ENCODE results near the gene ACSBG1. TPM values are rescaled to one million over a fixed set of nuclear protein-coding genes. Genes with fewer than 3 reads are reported as not detected.

Gene ACSBG1
- total RNA-seq, 1 donor from 2014 or later = 1.8 TPM

DNA sequence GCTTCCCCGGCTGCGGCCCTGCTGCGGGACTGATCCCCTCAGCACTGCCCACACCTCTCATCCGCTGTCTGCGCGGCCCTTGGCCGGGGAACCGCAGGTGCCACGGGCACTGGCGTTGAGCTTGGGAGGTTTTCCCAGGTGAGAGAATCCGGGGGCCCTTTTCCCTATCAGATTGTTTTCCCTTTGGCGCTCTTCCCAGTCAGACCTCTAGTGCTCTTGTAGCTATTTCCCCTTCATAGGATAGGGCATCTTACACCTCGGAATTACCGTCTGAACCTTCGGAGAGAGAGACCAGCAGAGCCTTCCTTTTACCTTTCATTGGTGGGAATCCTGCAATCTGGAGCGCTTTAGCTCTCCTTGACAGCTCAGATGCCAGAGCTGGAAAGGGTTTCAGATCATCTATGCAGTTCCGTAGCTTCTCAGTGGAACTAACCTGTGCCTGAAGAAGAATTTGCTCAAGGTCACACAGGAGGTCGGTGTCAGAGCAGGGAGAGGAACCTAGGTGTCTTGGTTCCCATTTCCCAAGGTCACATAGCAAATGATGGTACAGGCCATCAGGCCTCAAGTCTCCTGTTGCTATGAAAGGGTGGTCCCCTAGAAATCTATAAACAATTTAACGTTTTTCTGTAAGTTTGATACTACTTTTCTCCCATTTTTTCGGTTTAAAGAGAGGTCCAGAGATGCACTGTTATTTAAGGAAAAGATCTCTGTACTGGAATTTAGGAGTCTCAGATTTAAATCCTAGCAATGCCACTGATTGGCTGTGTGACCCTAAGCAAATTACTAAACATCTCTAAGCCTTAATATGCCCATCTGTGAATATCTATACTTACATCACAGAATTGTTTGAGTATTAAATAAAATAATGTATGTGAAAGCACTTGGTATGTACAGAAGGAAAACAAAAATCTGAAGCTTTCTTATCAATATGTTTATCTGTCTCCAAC lies 84.3 kb downstream of the ACSBG1 start:
- DNase-seq (no peak), ATAC-seq (peak; percentile 40 to 72)
- Histone ChIP-seq H3K4me1 (peaks cover 30% of the 10 kb centered on the region), H3K4me3 (peak overlapping the region; percentile 81), H3K36me3 (no peaks in the 10 kb centered on the region), H3K27me3 (ENCODE audit: low read depth) (no peaks in the 10 kb centered on the region), H3K27ac (peak overlapping the region; percentile 88), H3K9me3 (no peaks in the 10 kb centered on the region)
- intact Hi-C loops (cut with DNase I) = no loop called here
- TF ChIP-seq, protein P1, sequence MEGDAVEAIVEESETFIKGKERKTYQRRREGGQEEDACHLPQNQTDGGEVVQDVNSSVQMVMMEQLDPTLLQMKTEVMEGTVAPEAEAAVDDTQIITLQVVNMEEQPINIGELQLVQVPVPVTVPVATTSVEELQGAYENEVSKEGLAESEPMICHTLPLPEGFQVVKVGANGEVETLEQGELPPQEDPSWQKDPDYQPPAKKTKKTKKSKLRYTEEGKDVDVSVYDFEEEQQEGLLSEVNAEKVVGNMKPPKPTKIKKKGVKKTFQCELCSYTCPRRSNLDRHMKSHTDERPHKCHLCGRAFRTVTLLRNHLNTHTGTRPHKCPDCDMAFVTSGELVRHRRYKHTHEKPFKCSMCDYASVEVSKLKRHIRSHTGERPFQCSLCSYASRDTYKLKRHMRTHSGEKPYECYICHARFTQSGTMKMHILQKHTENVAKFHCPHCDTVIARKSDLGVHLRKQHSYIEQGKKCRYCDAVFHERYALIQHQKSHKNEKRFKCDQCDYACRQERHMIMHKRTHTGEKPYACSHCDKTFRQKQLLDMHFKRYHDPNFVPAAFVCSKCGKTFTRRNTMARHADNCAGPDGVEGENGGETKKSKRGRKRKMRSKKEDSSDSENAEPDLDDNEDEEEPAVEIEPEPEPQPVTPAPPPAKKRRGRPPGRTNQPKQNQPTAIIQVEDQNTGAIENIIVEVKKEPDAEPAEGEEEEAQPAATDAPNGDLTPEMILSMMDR (IDR thresholded peaks at IDR 0.05) = no peak

DNA sequence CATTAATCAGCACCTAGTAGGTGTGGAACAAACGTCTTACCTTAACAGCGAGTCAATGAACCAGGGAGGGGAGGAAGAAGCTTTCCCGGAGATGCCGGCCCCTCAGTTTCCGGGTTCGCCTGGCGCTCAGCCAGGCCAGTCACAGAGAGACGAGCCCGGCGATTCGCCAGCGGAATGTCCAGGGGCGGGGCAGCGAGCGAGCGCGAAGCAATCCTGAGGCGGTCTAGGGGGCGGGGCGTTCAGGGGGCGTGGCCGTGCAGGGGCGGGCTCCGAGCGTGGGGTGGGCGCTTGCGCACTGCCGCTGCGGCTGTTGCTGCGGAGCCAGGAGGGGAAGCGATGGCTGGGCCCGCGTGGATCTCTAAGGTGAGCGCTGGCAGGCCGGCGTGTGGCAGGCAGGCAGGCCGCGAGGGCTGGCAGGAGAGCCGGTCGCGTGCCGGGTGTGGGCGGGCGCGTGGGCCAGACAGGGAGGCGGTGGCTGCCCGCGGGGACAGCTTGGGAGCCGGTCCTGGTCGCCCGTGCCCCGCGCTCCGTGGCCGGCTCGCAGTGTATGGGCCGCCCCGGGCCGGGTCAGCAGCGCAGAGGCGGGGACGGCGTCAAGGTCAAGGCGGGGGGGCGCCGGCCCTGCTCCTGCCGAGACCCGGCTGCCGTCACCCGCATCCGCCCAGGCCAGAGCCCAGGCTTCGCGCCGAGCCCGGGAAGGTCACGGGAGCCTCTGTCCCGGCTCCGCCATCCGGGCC lies 85.1 kb downstream of the ACSBG1 start, which contains the start of gene IDH3A:
TSS of gene IDH3A (plus strand) at position 295 of the 737 bp plus-strand sequence. CDS start at position 337, 42 bp downstream.
- ATAC-seq = peak; percentile 100
- TF ChIP-seq, protein P1 (IDR thresholded peaks at IDR 0.05) = no peak
- Histone ChIP-seq H3K9me3 (no peaks in the 10 kb centered on the region), H3K4me1 (peaks cover 26% of the 10 kb centered on the region), H3K27ac (peak within 1 kb of the TSS; percentile 88), H3K36me3 (no peaks in the 10 kb centered on the region), H3K4me3 (peak within 1 kb of the TSS; percentile 81), H3K27me3 (ENCODE audit: low read depth) (no peaks in the 10 kb centered on the region)
- peak; percentile 100 for DNase-seq
- intact Hi-C loops (cut with DNase I) = no loop called here

DNA sequence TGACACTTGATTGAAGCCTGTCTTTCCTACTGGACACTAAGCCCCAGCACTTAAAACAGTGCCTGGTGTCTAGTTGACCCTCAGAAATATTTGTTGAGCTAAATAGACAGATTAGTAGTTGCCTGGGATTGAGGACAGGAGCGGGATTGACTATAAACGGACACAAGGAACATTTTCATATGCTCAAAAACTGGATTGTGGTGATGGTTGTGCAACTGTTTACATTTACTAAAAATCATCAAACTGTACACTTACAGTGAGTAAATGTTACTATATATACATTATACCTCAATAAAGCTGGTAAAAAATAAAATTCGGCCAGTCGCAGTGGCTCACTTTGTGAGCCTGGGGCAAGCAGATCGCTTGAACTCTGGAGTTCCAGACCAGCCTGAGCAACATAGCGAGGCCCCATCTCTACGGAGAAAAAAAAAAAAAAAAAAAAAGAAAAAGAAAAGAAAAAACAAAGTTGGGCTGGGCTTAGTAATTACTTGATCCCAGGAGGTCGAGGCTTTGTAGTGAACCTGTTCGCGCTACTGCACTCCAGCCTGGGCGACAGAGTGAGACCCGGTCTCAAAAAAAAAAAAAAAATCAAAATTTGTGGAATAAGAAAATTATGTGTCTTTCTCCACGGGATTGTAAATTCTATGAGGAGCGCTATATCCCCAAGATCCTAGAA lies 85.8 kb downstream of the ACSBG1 start:
- H3K27ac ChIP-seq = peak overlapping the region; percentile 88
- ATAC-seq (peak in 1 of 2 donors; percentile 1), DNase-seq (no peak)
- peaks cover 26% of the 10 kb centered on the region for H3K4me1 ChIP-seq
- no peaks in the 10 kb centered on the region for H3K36me3 ChIP-seq
- peak overlapping the region; percentile 81 for H3K4me3 ChIP-seq
- no peaks in the 10 kb centered on the region for H3K9me3 ChIP-seq
- intact Hi-C loops (cut with DNase I) = no loop called here
- no peaks in the 10 kb centered on the region for H3K27me3 ChIP-seq (ENCODE audit: low read depth)
- TF ChIP-seq, protein P1 (IDR thresholded peaks at IDR 0.05) = no peak

DNA sequence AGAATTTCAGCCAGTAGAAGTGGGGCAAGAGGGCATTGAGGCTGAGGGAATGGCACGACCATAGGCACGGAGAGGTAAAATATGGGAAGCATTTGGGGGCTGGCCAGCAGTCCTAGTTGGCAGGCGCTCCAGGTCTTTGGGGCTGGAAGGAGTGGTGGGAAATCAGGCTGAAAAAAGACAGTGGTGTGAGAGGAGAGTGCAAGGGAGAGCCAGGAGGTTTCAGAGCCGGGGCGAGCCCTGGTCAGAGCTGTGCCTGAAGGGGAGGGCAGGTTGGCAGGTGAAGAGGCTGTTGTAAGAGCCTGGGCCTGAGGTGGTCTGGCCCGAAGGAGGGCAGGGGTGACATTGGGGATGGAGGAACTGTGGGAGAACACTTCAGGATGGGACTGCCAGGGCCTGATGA lies 86.8 kb downstream of the ACSBG1 start:
- Histone ChIP-seq H3K4me3 (no peak overlapping the region), H3K36me3 (no peaks in the 10 kb centered on the region), H3K27me3 (ENCODE audit: low read depth) (no peaks in the 10 kb centered on the region), H3K4me1 (peaks cover 26% of the 10 kb centered on the region), H3K9me3 (no peaks in the 10 kb centered on the region), H3K27ac (no peak overlapping the region)
- intact Hi-C loops (cut with DNase I) = no loop called here
- ATAC-seq = no peak
- TF ChIP-seq, protein P1 (IDR thresholded peaks at IDR 0.05) = no peak
- DNase-seq = no peak
